Pancreas (tissue), 10 donors: Measurements from ENCODE around the gene CD101. TPM values are rescaled to one million over a fixed set of nuclear protein-coding genes. Genes with fewer than 3 reads are reported as not detected.

Source experiments
- ATAC-seq, 4 donors: fragments of 200-7000 bp; cut with Tn5 transposase; one replicate each; pipeline versions ENCODE4 v1.8.0 to v1.9.1; 2020; ENCODE audit warnings: mild to moderate bottlenecking in 4 of 4, moderate library complexity in 4 of 4
- DNase-seq, 6 donors: peaks; one replicate each; pipeline ENCODE4 v3.0.0-alpha.2; 2020
- FAIRE-seq: peaks from 2 replicates; lab custom pipeline; 2012; peaks lifted over from hg19 to GRCh38; lab: Jason Lieb, UNC
- H3K27ac ChIP-seq, 4 donors: fragments of 200-600 bp; sonication (generic); 1 replicate in 3 of 4; 2 replicates in 1 of 4; pipeline versions ENCODE4 v1.5.0 to v1.8.0; 2020
- H3K27me3 ChIP-seq, 4 donors: fragments of 200-600 bp; one replicate each; pipeline ENCODE4 v1.8.0; 2021
- H3K36me3 ChIP-seq, 3 donors: fragments of 200-600 bp; sonication (generic) in 1 of 3; one replicate each; pipeline versions ENCODE4 v1.5.0 to v1.8.0; 2020 to 2021
- H3K4me1 ChIP-seq, 3 donors: fragments of 200-600 bp; one replicate each; pipeline ENCODE4 v1.8.0; 2021
- H3K4me3 ChIP-seq, 4 donors: fragments of 200-600 bp; sonication (generic) in 2 of 4; one replicate each; pipeline versions ENCODE4 v1.5.0 to v1.8.0; 2020 to 2021
- H3K9me3 ChIP-seq, 4 donors: fragments of 200-600 bp; one replicate each; pipeline ENCODE4 v1.8.0; 2021
- WGBS, 2 donors: extraction: QIAGEN DNeasy Blood & Tissue Kit; methylation state at CpG; one replicate each; pipeline ENCODE4 v1.1.7; 2013; 5-methylcytosine and 5-hydroxymethylcytosine counted together
- intact Hi-C, 3 donors: fragments of 100-400 bp; cut with DNase I; formaldehyde crosslinking; loops; one replicate each; pipeline versions ENCODE4 v1.11.1 to v1.14.2; 2022
- polyA plus RNA-seq, 2 donors: library from polyadenylated mRNA; stranded (reverse); fragments of 200-250 nt; gene quantifications; one replicate each; pipeline ENCODE4 v1.2.3, GENCODE V29; 2013
- total RNA-seq, 6 donors: library from RNA; stranded (reverse); fragmentation: NEBNext Ultra II Directional in 4 of 6; extraction: Animal tissue kit (Norgen Biotek cat#: 25700) in 4 of 6; gene quantifications; one replicate each; pipeline versions ENCODE4 v1.2.1 to v1.2.4, GENCODE V29; 2021 to 2023
- TF ChIP-seq, protein P1 (sequence below), 4 donors: fragments of 200-600 bp; sonication (generic) in 3 of 4; IDR thresholded peaks; one replicate each; pipeline versions ENCODE4 v1.5.0 to v1.8.0; 2021; ENCODE audit warnings: antibody characterized with exemption in 4 of 4
- donor health status: healthy with polysubstance abuse.
- donor health status: DM: no; HTN: no; CAD: no; lungs with moderate emphysema.
- donor health status: DM: no; HTN: no; CAD: no.
- donor health status: control.
- donor health status: control.
- donor health status: Bipolar disorder and iron deficiency.
- donor health status: DM: yes; HTN: yes; CAD: no.
- donor health status: DM: no; HTN: no; CAD: no.
- donor health status: DM: no; HTN: no; CAD: no.
- donor health status: DM: yes; HTN: yes; CAD: no.

The CD101 gene
- total and polyA plus RNA-seq, 8 donors: 0.51 to 3.4 (median 1.5) TPM

GRCh38 chr1:117015724-117016123 is 14.2 kb downstream of the CD101 start:
- intact Hi-C loops: no loop called here
- no peak overlapping the region for H3K27ac ChIP-seq
- 79 to 82% methylated on average over 3 of the region's 3 CpGs for WGBS, 2 donors
- TF ChIP-seq, protein P1, sequence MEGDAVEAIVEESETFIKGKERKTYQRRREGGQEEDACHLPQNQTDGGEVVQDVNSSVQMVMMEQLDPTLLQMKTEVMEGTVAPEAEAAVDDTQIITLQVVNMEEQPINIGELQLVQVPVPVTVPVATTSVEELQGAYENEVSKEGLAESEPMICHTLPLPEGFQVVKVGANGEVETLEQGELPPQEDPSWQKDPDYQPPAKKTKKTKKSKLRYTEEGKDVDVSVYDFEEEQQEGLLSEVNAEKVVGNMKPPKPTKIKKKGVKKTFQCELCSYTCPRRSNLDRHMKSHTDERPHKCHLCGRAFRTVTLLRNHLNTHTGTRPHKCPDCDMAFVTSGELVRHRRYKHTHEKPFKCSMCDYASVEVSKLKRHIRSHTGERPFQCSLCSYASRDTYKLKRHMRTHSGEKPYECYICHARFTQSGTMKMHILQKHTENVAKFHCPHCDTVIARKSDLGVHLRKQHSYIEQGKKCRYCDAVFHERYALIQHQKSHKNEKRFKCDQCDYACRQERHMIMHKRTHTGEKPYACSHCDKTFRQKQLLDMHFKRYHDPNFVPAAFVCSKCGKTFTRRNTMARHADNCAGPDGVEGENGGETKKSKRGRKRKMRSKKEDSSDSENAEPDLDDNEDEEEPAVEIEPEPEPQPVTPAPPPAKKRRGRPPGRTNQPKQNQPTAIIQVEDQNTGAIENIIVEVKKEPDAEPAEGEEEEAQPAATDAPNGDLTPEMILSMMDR (IDR thresholded peaks at IDR 0.05): no peak
- no peak for DNase-seq
- H3K9me3 ChIP-seq: no peaks in the 10 kb centered on the region
- ATAC-seq: no peak
- H3K36me3 ChIP-seq: no peaks in the 10 kb centered on the region
- H3K27me3 ChIP-seq: no peaks in the 10 kb centered on the region
- no peak for FAIRE-seq
- H3K4me3 ChIP-seq: no peak overlapping the region
- no peaks in the 10 kb centered on the region for H3K4me1 ChIP-seq

- FAIRE-seq: no peak
- no peaks in the 10 kb centered on the region for H3K36me3 ChIP-seq
- no peak overlapping the region for H3K27ac ChIP-seq
- H3K9me3 ChIP-seq: no peaks in the 10 kb centered on the region
- H3K4me3 ChIP-seq: no peak overlapping the region
- ATAC-seq: no peak
- intact Hi-C loops: no loop called here
- no peaks in the 10 kb centered on the region for H3K4me1 ChIP-seq
- no peaks in the 10 kb centered on the region for H3K27me3 ChIP-seq
- WGBS, 2 donors: 89 to 92% methylated on average over 4 of the region's 4 CpGs
- DNase-seq: no peak
- TF ChIP-seq, protein P1 (IDR thresholded peaks at IDR 0.05): no peak
Measured at GRCh38 chr1:117017062-117017461, 15.5 kb downstream of the CD101 start.

GRCh38 chr1:117017648-117018047 is 16.1 kb downstream of the CD101 start:
- TF ChIP-seq, protein P1 (IDR thresholded peaks at IDR 0.05): no peak
- no peaks in the 10 kb centered on the region for H3K36me3 ChIP-seq
- no peak overlapping the region for H3K4me3 ChIP-seq
- H3K27ac ChIP-seq: no peak overlapping the region
- H3K27me3 ChIP-seq: no peaks in the 10 kb centered on the region
- FAIRE-seq (no peak), DNase-seq (no peak), ATAC-seq (no peak)
- no peaks in the 10 kb centered on the region for H3K9me3 ChIP-seq
- 53 to 67% methylated on average over 3 of the region's 3 CpGs for WGBS, 2 donors
- intact Hi-C loops: no loop called here
- H3K4me1 ChIP-seq: no peaks in the 10 kb centered on the region

DNA sequence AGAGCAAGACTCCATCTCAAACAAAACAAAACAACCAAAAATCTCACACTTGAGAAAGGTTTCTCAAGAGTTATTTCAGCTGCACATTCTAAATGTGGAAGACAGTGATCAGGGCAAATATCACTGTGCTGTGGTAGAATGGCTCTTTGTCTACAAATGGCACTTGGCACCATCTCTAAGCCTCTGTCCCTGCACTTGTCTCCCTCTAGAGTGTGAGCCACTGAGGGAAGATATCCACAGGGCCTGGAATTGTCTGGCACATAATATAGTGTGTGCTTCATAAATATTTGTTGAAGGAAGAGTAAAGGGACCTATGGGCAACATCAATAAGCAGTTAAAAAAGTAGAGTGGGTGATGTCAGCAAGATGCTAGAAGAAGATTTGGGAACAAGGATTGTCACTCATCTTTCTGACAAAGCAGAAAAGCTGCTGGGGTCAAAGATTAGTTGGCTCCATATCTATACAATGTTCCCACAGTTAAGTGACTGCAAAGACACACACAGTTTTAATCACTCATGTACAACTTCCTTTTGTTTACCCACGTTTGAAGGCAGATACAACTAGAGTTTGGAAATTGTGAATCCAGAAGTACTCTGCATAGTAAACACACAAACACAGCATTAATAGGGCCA is 19.1 kb downstream of the CD101 start:
- TF ChIP-seq, protein P1 (IDR thresholded peaks at IDR 0.05): no peak
- Histone ChIP-seq H3K9me3 (no peaks in the 10 kb centered on the region), H3K4me3 (no peak overlapping the region), H3K4me1 (no peaks in the 10 kb centered on the region), H3K27ac (no peak overlapping the region), H3K27me3 (no peaks in the 10 kb centered on the region), H3K36me3 (no peaks in the 10 kb centered on the region)
- WGBS, 2 donors: 38 to 40% methylated on average over 1 of the region's 1 CpG
- DNase-seq: no peak
- intact Hi-C loops: no loop called here
- FAIRE-seq: no peak
- no peak for ATAC-seq

DNA sequence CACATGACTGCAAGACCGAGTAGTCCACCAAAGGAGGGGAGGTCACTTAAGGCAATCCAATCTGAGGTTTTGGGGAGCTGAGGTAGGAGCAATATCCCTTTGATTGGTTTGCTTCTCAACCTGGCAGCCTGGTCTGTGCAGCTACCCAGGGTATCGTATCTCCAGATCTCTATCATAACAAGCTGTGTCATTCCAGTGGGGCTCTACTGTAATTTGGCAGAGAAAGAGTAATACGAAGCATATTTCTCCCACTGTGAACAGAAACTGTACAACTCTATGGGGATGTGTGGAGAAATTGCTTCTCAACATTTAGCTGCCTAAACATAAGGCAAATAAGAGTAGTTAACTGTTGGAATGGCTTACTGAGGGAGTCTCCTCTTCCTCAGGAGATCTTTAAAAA is 20.6 kb downstream of the CD101 start:
- intact Hi-C loops: no loop called here
- FAIRE-seq: no peak
- H3K27ac ChIP-seq: no peak overlapping the region
- no peaks in the 10 kb centered on the region for H3K9me3 ChIP-seq
- no peak for ATAC-seq
- no peaks in the 10 kb centered on the region for H3K36me3 ChIP-seq
- H3K27me3 ChIP-seq: no peaks in the 10 kb centered on the region
- no peaks in the 10 kb centered on the region for H3K4me1 ChIP-seq
- WGBS, 2 donors: 63 to 98% methylated on average over 3 of the region's 3 CpGs
- DNase-seq: no peak
- TF ChIP-seq, protein P1 (IDR thresholded peaks at IDR 0.05): no peak
- H3K4me3 ChIP-seq: no peak overlapping the region
